IPS-20b (cell line): Measurements from ENCODE around the gene PRL.

Experiments
- H3K27ac ChIP-seq: one replicate; pipeline ENCODE4 v1.5.1; 2013; ENCODE audit warnings: low read length
- H3K27me3 ChIP-seq: 2 replicates; pipeline ENCODE4 v1.6.1; 2013; ENCODE audit warnings: mild to moderate bottlenecking, low read length, inconsistent platforms; ENCODE audit not compliant: insufficient read depth
- H3K36me3 ChIP-seq: 2 replicates; pipeline ENCODE4 v1.6.1; 2013; ENCODE audit warnings: low read depth, mild to moderate bottlenecking, inconsistent platforms, low read length, moderate library complexity; ENCODE audit not compliant: insufficient read depth
- H3K4me1 ChIP-seq: 2 replicates; pipeline ENCODE4 v1.6.1; 2013; ENCODE audit warnings: mild to moderate bottlenecking, control low read depth, inconsistent platforms, low read length, moderate library complexity; ENCODE audit not compliant: insufficient read depth
- H3K4me3 ChIP-seq: 2 replicates; pipeline ENCODE4 v1.5.1; 2013; ENCODE audit warnings: mild to moderate bottlenecking, low read length, inconsistent platforms
- H3K9ac ChIP-seq: 2 replicates; pipeline ENCODE4 v1.6.1; 2013; ENCODE audit warnings: low read depth, mild to moderate bottlenecking, inconsistent platforms, low read length, moderate library complexity
- H3K9me3 ChIP-seq: 2 replicates; pipeline ENCODE4 v1.6.1; 2013; ENCODE audit warnings: mild to moderate bottlenecking, low read depth, low read length, inconsistent platforms; ENCODE audit not compliant: insufficient read depth

PRL gene

DNA sequence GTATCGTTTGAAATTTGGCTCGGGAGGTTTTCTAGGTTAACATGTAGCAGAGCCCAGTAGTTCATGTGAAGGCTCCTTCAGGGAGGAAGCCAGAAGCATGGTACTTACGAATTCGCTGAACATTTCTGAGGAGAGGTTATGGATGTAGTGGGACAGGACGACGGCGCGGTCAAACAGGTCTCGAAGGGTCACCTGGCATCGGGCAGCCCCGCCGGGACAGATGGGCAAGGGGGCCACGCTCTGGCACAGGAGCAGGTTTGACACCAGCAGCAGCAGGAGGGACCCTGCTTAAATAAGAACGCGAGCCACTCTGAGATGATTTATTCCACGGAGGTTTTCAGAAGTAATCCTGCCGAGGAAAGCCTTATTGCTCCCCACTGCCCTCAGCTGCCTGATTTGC lies 2.5 kb downstream of the PRL start:
- no peak overlapping the region for H3K27ac ChIP-seq
- peaks cover 4% of the 10 kb centered on the region; the same call in 1 of the 2 replicates for H3K4me1 ChIP-seq
- no peak overlapping the region for H3K4me3 ChIP-seq
- no peaks in the 10 kb centered on the region for H3K9me3 ChIP-seq
- H3K9ac ChIP-seq = no peak overlapping the region
- no peaks in the 10 kb centered on the region for H3K36me3 ChIP-seq
- H3K27me3 ChIP-seq = no peaks in the 10 kb centered on the region

DNA sequence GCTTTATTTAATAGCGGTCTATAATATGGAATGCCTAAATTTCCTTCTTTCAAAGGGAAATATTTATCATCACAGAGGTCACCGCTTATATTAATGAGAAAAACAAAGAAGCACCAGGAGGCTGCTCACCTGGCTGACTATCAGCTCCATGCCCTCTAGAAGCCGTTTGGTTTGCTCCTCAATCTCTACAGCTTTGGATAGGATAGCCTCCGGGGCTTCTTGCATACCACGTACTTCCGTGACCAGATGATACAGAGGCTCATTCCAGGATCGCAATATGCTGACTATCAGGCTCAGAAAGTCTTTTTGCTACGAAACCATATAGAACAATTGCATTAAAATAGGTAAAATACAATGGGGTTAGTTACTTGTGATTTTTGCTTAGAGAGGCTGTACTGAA lies 6.8 kb downstream of the PRL start:
- no peaks in the 10 kb centered on the region for H3K9me3 ChIP-seq
- H3K27me3 ChIP-seq = no peaks in the 10 kb centered on the region
- no peaks in the 10 kb centered on the region for H3K36me3 ChIP-seq
- peaks cover 4% of the 10 kb centered on the region; the same call in 1 of the 2 replicates for H3K4me1 ChIP-seq
- no peak overlapping the region for H3K27ac ChIP-seq
- H3K9ac ChIP-seq = no peak overlapping the region
- H3K4me3 ChIP-seq = no peak overlapping the region

- H3K4me1 ChIP-seq = peaks cover 4% of the 10 kb centered on the region; the same call in 1 of the 2 replicates
- H3K27me3 ChIP-seq = no peaks in the 10 kb centered on the region
- H3K4me3 ChIP-seq = no peak overlapping the region
- no peaks in the 10 kb centered on the region for H3K36me3 ChIP-seq
- no peaks in the 10 kb centered on the region for H3K9me3 ChIP-seq
- H3K9ac ChIP-seq = no peak overlapping the region
- H3K27ac ChIP-seq = no peak overlapping the region
Observed at GRCh38 chr6:22288721-22289120, 8.1 kb downstream of the PRL start.

DNA sequence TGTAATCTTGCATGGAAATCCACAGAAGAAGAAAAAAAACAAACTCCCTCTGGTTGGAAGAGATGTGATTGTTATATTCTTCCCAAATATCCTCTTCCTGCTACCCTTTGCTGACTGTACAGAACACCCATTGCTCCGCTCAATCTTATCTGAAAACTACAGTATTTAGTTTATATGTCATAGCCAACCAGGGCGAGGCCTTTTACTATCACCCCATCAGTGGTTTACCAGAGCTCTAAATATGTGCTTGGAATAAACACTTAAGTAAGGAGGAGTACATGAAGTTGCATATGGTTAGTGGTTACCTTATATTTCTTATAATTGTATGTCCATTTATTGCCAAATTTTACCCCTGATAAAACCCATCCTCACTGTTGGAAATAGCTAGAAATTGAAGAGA lies 12.2 kb downstream of the PRL start:
- Histone ChIP-seq H3K27ac (no peak overlapping the region), H3K4me3 (no peak overlapping the region), H3K9ac (no peak overlapping the region), H3K9me3 (no peaks in the 10 kb centered on the region), H3K27me3 (no peaks in the 10 kb centered on the region), H3K36me3 (no peaks in the 10 kb centered on the region), H3K4me1 (no peaks in the 10 kb centered on the region)

- Histone ChIP-seq H3K27ac (no peak overlapping the region), H3K4me3 (no peak overlapping the region), H3K36me3 (no peaks in the 10 kb centered on the region), H3K4me1 (no peaks in the 10 kb centered on the region), H3K9ac (no peak overlapping the region), H3K9me3 (no peaks in the 10 kb centered on the region), H3K27me3 (no peaks in the 10 kb centered on the region)
Observed at GRCh38 chr6:22281341-22282085, 15.3 kb downstream of the PRL start.

DNA sequence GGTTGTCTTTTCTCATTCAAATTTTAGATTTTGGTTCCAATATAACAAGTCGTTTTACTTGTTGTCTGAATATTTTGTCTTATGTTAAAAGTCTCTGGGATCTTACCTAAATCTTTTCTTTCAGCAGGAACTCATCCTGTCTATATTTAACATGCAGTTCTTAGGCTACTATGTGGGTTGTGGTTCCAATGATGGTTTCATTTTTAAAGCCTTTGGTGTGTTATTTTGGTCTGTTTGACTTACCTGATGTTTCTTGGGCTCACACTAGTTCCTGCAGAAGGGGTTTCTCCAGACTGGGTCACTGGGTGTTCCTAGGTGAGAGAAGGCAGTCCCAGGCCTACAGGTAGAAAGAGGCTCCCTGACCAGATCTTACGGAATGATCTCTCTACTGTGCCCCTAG lies 17.4 kb downstream of the PRL start:
- H3K27me3 ChIP-seq = no peaks in the 10 kb centered on the region
- H3K4me1 ChIP-seq = no peaks in the 10 kb centered on the region
- H3K9me3 ChIP-seq = no peaks in the 10 kb centered on the region
- no peak overlapping the region for H3K27ac ChIP-seq
- H3K9ac ChIP-seq = no peak overlapping the region
- no peak overlapping the region for H3K4me3 ChIP-seq
- H3K36me3 ChIP-seq = no peaks in the 10 kb centered on the region

- no peak overlapping the region for H3K9ac ChIP-seq
- no peak overlapping the region for H3K27ac ChIP-seq
- no peaks in the 10 kb centered on the region for H3K9me3 ChIP-seq
Observed at GRCh38 chr6:22271081-22271480, 25.8 kb downstream of the PRL start.

DNA sequence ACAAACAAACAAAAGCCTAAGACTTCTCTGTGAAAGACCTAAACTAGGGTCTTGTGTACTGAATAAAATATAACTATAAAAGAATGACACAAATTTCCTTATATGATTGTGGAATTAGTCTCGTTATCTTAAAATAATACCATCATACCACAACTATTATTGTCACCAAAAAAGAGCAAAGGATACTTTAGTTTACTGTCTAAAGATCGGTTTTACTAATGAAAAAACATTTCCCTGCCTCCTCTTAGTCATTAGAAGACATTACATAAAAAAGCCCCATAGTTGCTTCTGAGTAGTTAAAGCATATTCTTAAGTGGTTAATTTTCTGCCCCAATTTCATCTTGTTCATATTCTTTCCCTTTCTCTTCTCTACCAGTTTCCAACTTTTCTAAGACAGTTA lies 33.1 kb downstream of the PRL start:
- no peak overlapping the region for H3K4me3 ChIP-seq
- H3K4me1 ChIP-seq = no peaks in the 10 kb centered on the region
- H3K27me3 ChIP-seq = no peaks in the 10 kb centered on the region
- no peaks in the 10 kb centered on the region for H3K36me3 ChIP-seq
- H3K9ac ChIP-seq = no peak overlapping the region
- H3K9me3 ChIP-seq = no peaks in the 10 kb centered on the region
- H3K27ac ChIP-seq = no peak overlapping the region

More at GRCh38 chr6:22271081-22271480, 25.8 kb downstream of the PRL start:
- H3K4me3 ChIP-seq = no peak overlapping the region
- no peaks in the 10 kb centered on the region for H3K4me1 ChIP-seq
- H3K36me3 ChIP-seq = no peaks in the 10 kb centered on the region
- H3K27me3 ChIP-seq = no peaks in the 10 kb centered on the region

DNA sequence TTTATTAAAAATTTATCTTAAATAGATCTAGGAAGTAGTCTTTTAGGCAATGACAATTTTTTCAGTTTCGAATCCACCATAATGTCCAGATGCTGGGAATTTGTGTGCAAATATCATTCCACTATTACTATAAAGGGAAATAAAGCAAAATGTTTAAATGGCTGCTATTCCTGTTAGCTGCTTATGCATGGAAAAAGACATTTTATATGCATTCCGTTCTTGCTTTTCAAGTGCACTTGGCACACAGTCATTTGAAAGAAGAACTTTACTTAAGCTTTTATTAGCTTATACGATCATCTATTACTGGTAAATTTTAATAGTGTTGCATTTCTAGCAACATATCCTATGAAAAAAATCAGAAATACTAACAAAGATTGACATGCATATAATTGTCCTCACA lies 42.0 kb downstream of the PRL start:
- peaks cover 21% of the 10 kb centered on the region for H3K4me1 ChIP-seq
- H3K9me3 ChIP-seq = peaks cover 2% of the 10 kb centered on the region; the same call in 1 of the 2 replicates
- H3K27me3 ChIP-seq = no peaks in the 10 kb centered on the region
- H3K36me3 ChIP-seq = no peaks in the 10 kb centered on the region
- no peak overlapping the region for H3K4me3 ChIP-seq
- H3K27ac ChIP-seq = no peak overlapping the region
- H3K9ac ChIP-seq = no peak overlapping the region

- Histone ChIP-seq H3K9ac (no peak overlapping the region), H3K27ac (no peak overlapping the region), H3K27me3 (no peaks in the 10 kb centered on the region), H3K9me3 (peaks cover 2% of the 10 kb centered on the region; the same call in 1 of the 2 replicates), H3K36me3 (no peaks in the 10 kb centered on the region), H3K4me3 (no peak overlapping the region), H3K4me1 (peaks cover 29% of the 10 kb centered on the region)
Observed at GRCh38 chr6:22253955-22254655, 42.7 kb downstream of the PRL start.

- Histone ChIP-seq H3K36me3 (no peaks in the 10 kb centered on the region), H3K9me3 (no peaks in the 10 kb centered on the region), H3K9ac (peak overlapping the region; percentile 54; the same call in 1 of the 2 replicates), H3K27ac (peak overlapping the region; percentile 50), H3K27me3 (no peaks in the 10 kb centered on the region), H3K4me1 (peaks cover 41% of the 10 kb centered on the region), H3K4me3 (peak overlapping the region; percentile 52; the same call in 1 of the 2 replicates)
Observed at GRCh38 chr6:22251348-22251747, 45.5 kb downstream of the PRL start.

- Histone ChIP-seq H3K27me3 (no peaks in the 10 kb centered on the region), H3K9ac (peak overlapping the region; percentile 54; the same call in 1 of the 2 replicates), H3K36me3 (no peaks in the 10 kb centered on the region), H3K9me3 (no peaks in the 10 kb centered on the region), H3K4me3 (peak overlapping the region; percentile 52), H3K4me1 (peaks cover 41% of the 10 kb centered on the region), H3K27ac (peak overlapping the region; percentile 50)
Observed at GRCh38 chr6:22250486-22250885, 46.4 kb downstream of the PRL start.
